Islet of Langerhans (tissue), 1 donor: Measurements from ENCODE around the gene PORCN.
"Not testable (repeated sequence)": the region's sequence is repeated elsewhere in the genome, so short reads cannot be mapped to it uniquely, and the experiment has no call there.

ENCODE experiments used
- FAIRE-seq: peaks from one replicate; lab custom pipeline; 2011; peaks lifted over from hg19 to GRCh38; lab: Jason Lieb, UNC

PORCN gene

GRCh38 chrX:48513670-48514069, 4.9 kb downstream of the PORCN start:
- FAIRE-seq = no peak

GRCh38 chrX:48514126-48514806, 5.5 kb downstream of the PORCN start:
- FAIRE-seq = no peak

GRCh38 chrX:48514868-48515460, 6.2 kb downstream of the PORCN start:
- no peak for FAIRE-seq

GRCh38 chrX:48515842-48516241, 7.0 kb downstream of the PORCN start:
- FAIRE-seq = no peak

GRCh38 chrX:48516285-48516684, 7.5 kb downstream of the PORCN start:
- no peak for FAIRE-seq

GRCh38 chrX:48516987-48517386, 8.2 kb downstream of the PORCN start:
- FAIRE-seq = no peak

GRCh38 chrX:48519481-48519880, 10.7 kb downstream of the PORCN start:
- not testable (repeated sequence) for FAIRE-seq

- no peak for FAIRE-seq
Measured at GRCh38 chrX:48520455-48520854, 11.7 kb downstream of the PORCN start.

GRCh38 chrX:48520976-48521352, 12.2 kb downstream of the PORCN start:
- FAIRE-seq = no peak

GRCh38 chrX:48521353-48522243, 12.8 kb downstream of the PORCN start, which contains the start of gene EBP:
EBP (plus strand) TSS chrX:48521808; CDS start chrX:48523772, 1,964 bp downstream.
- no peak for FAIRE-seq

- FAIRE-seq = no peak
Measured at GRCh38 chrX:48522291-48522690, 13.5 kb downstream of the PORCN start.

GRCh38 chrX:48523682-48524081, 14.9 kb downstream of the PORCN start:
- FAIRE-seq = no peak

- not testable (repeated sequence) for FAIRE-seq
Measured at GRCh38 chrX:48525853-48526252, 17.1 kb downstream of the PORCN start.

GRCh38 chrX:48530736-48531135, 21.9 kb downstream of the PORCN start:
- no peak for FAIRE-seq

- FAIRE-seq = no peak
Measured at GRCh38 chrX:48531358-48531959, 22.7 kb downstream of the PORCN start.

GRCh38 chrX:48532161-48532560, 23.4 kb downstream of the PORCN start:
- no peak for FAIRE-seq

GRCh38 chrX:48533165-48533564, 24.4 kb downstream of the PORCN start:
- no peak for FAIRE-seq

GRCh38 chrX:48538641-48539344, 30.0 kb downstream of the PORCN start:
- FAIRE-seq = no peak

- FAIRE-seq = no peak
Measured at GRCh38 chrX:48539345-48540027, 30.7 kb downstream of the PORCN start, which contains the start of gene TBC1D25. TBC1D25 (plus strand) TSS chrX:48539714; CDS start chrX:48539798, 84 bp downstream.

- no peak for FAIRE-seq
Measured at GRCh38 chrX:48540028-48540375, 31.2 kb downstream of the PORCN start.

GRCh38 chrX:48540480-48540879, 31.7 kb downstream of the PORCN start:
- FAIRE-seq = no peak
